GM20000 (cell line): Measurements from ENCODE around the gene RASGEF1C.

Source experiments
- DNase-seq: peaks from one replicate; pipeline ENCODE4 v3.0.0; 2012; ENCODE audit warnings: low spot score
- CTCF ChIP-seq: IDR thresholded peaks from 2 replicates; pipeline ENCODE4 v1.5.1; 2012; ENCODE audit warnings: mild to moderate bottlenecking, control low read depth; ENCODE audit errors: extremely low read depth, missing control alignments

Gene RASGEF1C

GRCh38 chr5:180216646-180217171 lies 7.7 kb upstream of the RASGEF1C start:
- no peak for DNase-seq
- no peak for TF ChIP-seq CTCF

- DNase-seq, result no peak
- TF ChIP-seq CTCF, result no peak
Measured at GRCh38 chr5:180215783-180216630, 7.0 kb upstream of the RASGEF1C start.

- no peak for DNase-seq
- TF ChIP-seq CTCF, result no peak
Measured at GRCh38 chr5:180214870-180215770, 6.1 kb upstream of the RASGEF1C start.

GRCh38 chr5:180213657-180214207 lies 4.7 kb upstream of the RASGEF1C start:
- TF ChIP-seq CTCF, result no peak
- no peak for DNase-seq

GRCh38 chr5:180213256-180213600 lies 4.2 kb upstream of the RASGEF1C start:
- no peak for DNase-seq
- no peak for TF ChIP-seq CTCF

- no peak for TF ChIP-seq CTCF
- DNase-seq, result no peak
Measured at GRCh38 chr5:180212363-180213255, 3.6 kb upstream of the RASGEF1C start.
